GM12873 (cell line): ENCODE measurements around the gene ZNF212.

Source experiments
- CTCF ChIP-seq: IDR thresholded peaks from 2 replicates; pipeline ENCODE4 v1.5.1; 2012; ENCODE audit warnings: low read depth, mild to moderate bottlenecking, moderate library complexity, low read length, control low read depth; ENCODE audit not compliant: insufficient read depth; ENCODE audit errors: missing control alignments

ZNF212 gene

GRCh38 chr7:149232362-149232761, 7.1 kb upstream of the ZNF212 start:
- TF ChIP-seq CTCF: no peak

- no peak for TF ChIP-seq CTCF
Measured at GRCh38 chr7:149237502-149237901, 1.9 kb upstream of the ZNF212 start.

GRCh38 chr7:149238051-149238450, 1.4 kb upstream of the ZNF212 start:
- no peak for TF ChIP-seq CTCF

GRCh38 chr7:149240637-149241036, 1.2 kb downstream of the ZNF212 start:
- no peak for TF ChIP-seq CTCF

- TF ChIP-seq CTCF: no peak
Measured at GRCh38 chr7:149241696-149242095, 2.2 kb downstream of the ZNF212 start.

- TF ChIP-seq CTCF: no peak
Measured at GRCh38 chr7:149245244-149245643, 5.8 kb downstream of the ZNF212 start.

GRCh38 chr7:149245744-149246143, 6.3 kb downstream of the ZNF212 start:
- TF ChIP-seq CTCF: no peak

GRCh38 chr7:149248777-149249176, 9.3 kb downstream of the ZNF212 start:
- TF ChIP-seq CTCF: no peak
